Fibroblast of lung (primary cell): ENCODE results near the gene LRIT1.

Source experiments
- EZH2 ChIP-seq: IDR thresholded peaks from 2 replicates; pipeline ENCODE4 v1.5.1; 2012; ENCODE audit warnings: low read length, control low read depth, mild to moderate bottlenecking; ENCODE audit errors: missing control alignments
- TF ChIP-seq, protein P1 (sequence below), 2 donors: IDR thresholded peaks in 1 of 2; conservative IDR thresholded peaks in 1 of 2; 1 replicate in 1 of 2; 2 replicates in 1 of 2; pipeline ENCODE4 v1.5.1; 2011 to 2012; ENCODE audit warnings: low read length in 2 of 2, control low read depth in 1 of 2, inconsistent platforms in 1 of 2, low read depth in 1 of 2, mild to moderate bottlenecking in 1 of 2

- TF ChIP-seq, protein P1, sequence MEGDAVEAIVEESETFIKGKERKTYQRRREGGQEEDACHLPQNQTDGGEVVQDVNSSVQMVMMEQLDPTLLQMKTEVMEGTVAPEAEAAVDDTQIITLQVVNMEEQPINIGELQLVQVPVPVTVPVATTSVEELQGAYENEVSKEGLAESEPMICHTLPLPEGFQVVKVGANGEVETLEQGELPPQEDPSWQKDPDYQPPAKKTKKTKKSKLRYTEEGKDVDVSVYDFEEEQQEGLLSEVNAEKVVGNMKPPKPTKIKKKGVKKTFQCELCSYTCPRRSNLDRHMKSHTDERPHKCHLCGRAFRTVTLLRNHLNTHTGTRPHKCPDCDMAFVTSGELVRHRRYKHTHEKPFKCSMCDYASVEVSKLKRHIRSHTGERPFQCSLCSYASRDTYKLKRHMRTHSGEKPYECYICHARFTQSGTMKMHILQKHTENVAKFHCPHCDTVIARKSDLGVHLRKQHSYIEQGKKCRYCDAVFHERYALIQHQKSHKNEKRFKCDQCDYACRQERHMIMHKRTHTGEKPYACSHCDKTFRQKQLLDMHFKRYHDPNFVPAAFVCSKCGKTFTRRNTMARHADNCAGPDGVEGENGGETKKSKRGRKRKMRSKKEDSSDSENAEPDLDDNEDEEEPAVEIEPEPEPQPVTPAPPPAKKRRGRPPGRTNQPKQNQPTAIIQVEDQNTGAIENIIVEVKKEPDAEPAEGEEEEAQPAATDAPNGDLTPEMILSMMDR (conservative IDR thresholded peaks at IDR 0.05 in 1 of 2, IDR thresholded peaks at IDR 0.05 in 1 of 2; ENCODE audit: low read depth in 1 of 2, low read length in 2 of 2) = no peak
- no peak for TF ChIP-seq EZH2
These were observed 40.7 kb downstream of the LRIT1 start for GRCh38 chr10:84200537-84201243.
